Endothelial cell of umbilical vein (primary cell): ENCODE measurements around the gene ZBED5. TPM values are rescaled to one million over a fixed set of nuclear protein-coding genes. Genes with fewer than 3 reads are reported as not detected.

Source experiments
- BruUV-seq: library from RNA; stranded (reverse); fragments of 400-500 nt; replicated peaks from 2 replicates; lab custom pipeline; 2021; lab: Mats Ljungman, UMichigan
- CTCF ChIA-PET: fragments of 300-600, 350-600 bp; sonication (Branson Sonifier 250); formaldehyde crosslinking; loops from one replicate; lab custom pipeline; 2021; ENCODE audit warnings: antibody characterized with exemption, inconsistent platforms; lab: Charles Lee
- POLR2A ChIA-PET: fragments of 300-600, 350-600 bp; sonication (Branson Sonifier 250); formaldehyde crosslinking; loops from one replicate; lab custom pipeline; 2021; ENCODE audit warnings: antibody characterized with exemption, inconsistent platforms; lab: Charles Lee
- DNase-seq: peaks from one replicate; pipeline ENCODE4 v3.0.0-alpha.2; 2011; ENCODE audit warnings: low read depth, low spot score
- FAIRE-seq: peaks from 2 replicates; lab custom pipeline; 2011; peaks lifted over from hg19 to GRCh38; lab: Jason Lieb, UNC
- H2AFZ ChIP-seq: 2 replicates; pipeline ENCODE4 v1.6.0; 2012; ENCODE audit warnings: low read depth, low read length, control low read depth, inconsistent platforms
- H3K27ac ChIP-seq: 2 replicates; pipeline ENCODE4 v1.5.1; 2011; ENCODE audit warnings: low read depth, mild to moderate bottlenecking, control low read depth, low read length, moderate library complexity; ENCODE audit not compliant: insufficient read depth
- H3K27me3 ChIP-seq, 2 experiments: 2 replicates each; pipeline versions ENCODE4 v1.6.0 to v1.6.1; 2011; ENCODE audit warnings: low read length in 2 of 2, mixed read lengths in 1 of 2; ENCODE audit not compliant: control insufficient read depth in 2 of 2, insufficient read depth in 2 of 2
- H3K36me3 ChIP-seq, 2 experiments: 2 replicates in 1 of 2; 3 replicates in 1 of 2; pipeline ENCODE4 v1.5.1; 2011; ENCODE audit warnings: low read length in 2 of 2, mild to moderate bottlenecking in 1 of 2, moderate library complexity in 1 of 2; ENCODE audit not compliant: control insufficient read depth in 2 of 2, insufficient read depth in 2 of 2; ENCODE audit errors: extremely low read depth in 1 of 2
- H3K4me1 ChIP-seq: 3 replicates; pipeline ENCODE4 v1.5.1; 2011; ENCODE audit warnings: mild to moderate bottlenecking, low read length; ENCODE audit not compliant: control insufficient read depth, insufficient read depth; ENCODE audit errors: extremely low read depth
- H3K4me2 ChIP-seq: 2 replicates; pipeline ENCODE4 v1.6.1; 2011; ENCODE audit warnings: low read length, control low read depth, mixed read lengths; ENCODE audit not compliant: insufficient read depth
- H3K4me3 ChIP-seq, 3 experiments: fragments of 200-600 bp in 1 of 3; sonication (generic), shearing (Covaris generic) in 1 of 3; replicated peaks in 1 of 3; 2 replicates each; pipeline ENCODE4 v1.5.1; 2011 to 2016; ENCODE audit warnings: control low read depth in 3 of 3, low read length in 3 of 3, mild to moderate bottlenecking in 2 of 3, inconsistent platforms in 1 of 3, low read depth in 1 of 3, moderate library complexity in 1 of 3; ENCODE audit not compliant: insufficient read depth in 1 of 3
- H3K79me2 ChIP-seq: 2 replicates; pipeline ENCODE4 v1.6.0; 2012; ENCODE audit warnings: low read length, inconsistent platforms; ENCODE audit not compliant: control insufficient read depth, insufficient read depth
- H3K9ac ChIP-seq: replicated peaks from 2 replicates; pipeline ENCODE3; 2011; ENCODE audit warnings: low read length, control low read depth; ENCODE audit not compliant: insufficient read depth; ENCODE audit errors: extremely low read depth
- H3K9me1 ChIP-seq: replicated peaks from 3 replicates; pipeline ENCODE4 v1.6.0; 2011; ENCODE audit warnings: mild to moderate bottlenecking, low read length; ENCODE audit not compliant: control insufficient read depth, insufficient read depth; ENCODE audit errors: extremely low read depth
- H3K9me3 ChIP-seq: replicated peaks from 2 replicates; pipeline ENCODE4 v1.5.1; 2012; ENCODE audit warnings: low read length, inconsistent platforms; ENCODE audit not compliant: control insufficient read depth, insufficient read depth
- H4K20me1 ChIP-seq: replicated peaks from 2 replicates; pipeline ENCODE3; 2011; ENCODE audit warnings: mild to moderate bottlenecking, low read length; ENCODE audit not compliant: control insufficient read depth, insufficient read depth; ENCODE audit errors: extremely low read depth
- EZH2 ChIP-seq: IDR thresholded peaks from 2 replicates; pipeline ENCODE4 v1.6.1; 2012; ENCODE audit warnings: borderline replicate concordance, low read depth, mild to moderate bottlenecking, moderate library complexity, low read length, inconsistent platforms; ENCODE audit not compliant: severe bottlenecking
- FOS ChIP-seq: IDR thresholded peaks from 2 replicates; pipeline ENCODE4 v1.6.1; 2011; ENCODE audit warnings: mild to moderate bottlenecking, low read length, moderate library complexity, borderline replicate concordance; ENCODE audit not compliant: insufficient read depth
- GATA2 ChIP-seq: IDR thresholded peaks from 2 replicates; pipeline ENCODE4 v1.7.0; 2011; ENCODE audit warnings: low read depth, mild to moderate bottlenecking, moderate library complexity, mixed read lengths, low read length; ENCODE audit not compliant: insufficient read length, insufficient read depth
- JUN ChIP-seq: IDR thresholded peaks from 2 replicates; pipeline ENCODE4 v1.6.1; 2011; ENCODE audit warnings: borderline replicate concordance, low read depth; ENCODE audit not compliant: insufficient read length, insufficient read depth
- MYC ChIP-seq: IDR thresholded peaks from one replicate; pipeline ENCODE4 v1.6.1; 2011; ENCODE audit warnings: mild to moderate bottlenecking, low read depth, low read length
- POLR2A ChIP-seq: IDR thresholded peaks from 2 replicates; pipeline ENCODE4 v1.6.1; 2012; ENCODE audit warnings: low read depth, mild to moderate bottlenecking, control low read depth, low read length
- POLR2AphosphoS5 ChIP-seq: IDR thresholded peaks from 2 replicates; pipeline ENCODE4 v1.6.1; 2012; ENCODE audit warnings: low read depth, mild to moderate bottlenecking, control low read depth, low read length, moderate library complexity; ENCODE audit not compliant: insufficient read depth
- dilution Hi-C: fragments of 300-500 bp; cut with MboI; formaldehyde crosslinking; loops from one replicate; pipeline ENCODE4 v1.15.0; 2019; ENCODE audit warnings: low sequenced_read_pairs; ENCODE audit not compliant: extremely low pct_ligation_motif_present
- intact Hi-C: fragments of 100-400 bp; cut with micrococcal nuclease; formaldehyde crosslinking; loops from one replicate; pipeline ENCODE4 v1.10.0; 2022
- polyA plus RNA-seq, 4 experiments: library from polyadenylated mRNA; depleted of rRNA in 3 of 4; stranded (reverse) in 3 of 4; unstranded in 1 of 4; fragments of >200 nt; gene quantifications; 2 replicates each; pipeline versions ENCODE4 v1.2.1 to v1.2.3, GENCODE V29; 2011 to 2012; ENCODE audit warnings: missing spikeins in 1 of 4
- total RNA-seq: library from RNA; stranded (reverse); gene quantifications from 2 replicates; pipeline ENCODE4 v1.2.3, GENCODE V29; 2021
- TF ChIP-seq, protein P1 (sequence below): IDR thresholded peaks from 2 replicates; pipeline ENCODE4 v1.6.1; 2011; ENCODE audit not compliant: insufficient read depth, insufficient read length
- TF ChIP-seq, protein P2 (sequence below), 2 donors: IDR thresholded peaks; 1 replicate in 1 of 2; 2 replicates in 1 of 2; pipeline ENCODE4 v1.5.1; 2011; ENCODE audit warnings: low read length in 2 of 2, mild to moderate bottlenecking in 2 of 2, moderate library complexity in 2 of 2, control low read depth in 1 of 2, inconsistent platforms in 1 of 2, low read depth in 1 of 2; ENCODE audit not compliant: insufficient read depth in 1 of 2; ENCODE audit errors: extremely low read depth in 1 of 2

ZBED5 gene
- total and polyA plus RNA-seq, 2 donors (not counting 3 experiments of a cell fraction or from before 2014, with no cell fraction given): 41.2 to 59.4 TPM

GRCh38 chr11:10858439-10859325 lies 829 bp upstream of the ZBED5 start:
- POLR2A ChIA-PET: interaction anchor here (0.9 to 3.3 kb wide), 8 partner anchors 10 to 198 kb away, joined by 3 to 90 read pairs (median 5); partner anchors contain the start of gene EIF4G2
- Histone ChIP-seq H3K36me3 (peaks cover 4 to 12% of the 10 kb centered on the region in 2 experiments), H3K9me1 (no peaks in the 10 kb centered on the region), H3K9ac (peak overlapping the region; percentile 92), H3K27me3 (no peaks in the 10 kb centered on the region), H3K9me3 (no peaks in the 10 kb centered on the region), H3K4me2 (peak overlapping the region; percentile 98), H2AFZ (peak overlapping the region; percentile 46), H3K27ac (peak overlapping the region; percentile 80), H3K79me2 (peaks cover 37% of the 10 kb centered on the region), H4K20me1 (no peaks in the 10 kb centered on the region), H3K4me3 (peak overlapping the region; percentile 31 to 100 (median 94)), H3K4me1 (peaks cover 8% of the 10 kb centered on the region)
- FAIRE-seq: peak; percentile 52
- peak; percentile 63 for DNase-seq
- CTCF ChIA-PET: interaction anchor here (0.6 to 3.1 kb wide), 12 partner anchors 20 to 170 kb away, joined by 3 to 18 read pairs (median 10); partner anchors contain the start of gene EIF4G2
- BruUV-seq: TSS peak; percentile 77
- TF ChIP-seq POLR2AphosphoS5 (no peak), POLR2A (no peak), JUN (no peak), MYC (no peak), EZH2 (no peak), FOS (no peak), GATA2 (no peak)
- TF ChIP-seq, protein P1, sequence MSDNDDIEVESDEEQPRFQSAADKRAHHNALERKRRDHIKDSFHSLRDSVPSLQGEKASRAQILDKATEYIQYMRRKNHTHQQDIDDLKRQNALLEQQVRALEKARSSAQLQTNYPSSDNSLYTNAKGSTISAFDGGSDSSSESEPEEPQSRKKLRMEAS: no peak
- TF ChIP-seq, protein P2, sequence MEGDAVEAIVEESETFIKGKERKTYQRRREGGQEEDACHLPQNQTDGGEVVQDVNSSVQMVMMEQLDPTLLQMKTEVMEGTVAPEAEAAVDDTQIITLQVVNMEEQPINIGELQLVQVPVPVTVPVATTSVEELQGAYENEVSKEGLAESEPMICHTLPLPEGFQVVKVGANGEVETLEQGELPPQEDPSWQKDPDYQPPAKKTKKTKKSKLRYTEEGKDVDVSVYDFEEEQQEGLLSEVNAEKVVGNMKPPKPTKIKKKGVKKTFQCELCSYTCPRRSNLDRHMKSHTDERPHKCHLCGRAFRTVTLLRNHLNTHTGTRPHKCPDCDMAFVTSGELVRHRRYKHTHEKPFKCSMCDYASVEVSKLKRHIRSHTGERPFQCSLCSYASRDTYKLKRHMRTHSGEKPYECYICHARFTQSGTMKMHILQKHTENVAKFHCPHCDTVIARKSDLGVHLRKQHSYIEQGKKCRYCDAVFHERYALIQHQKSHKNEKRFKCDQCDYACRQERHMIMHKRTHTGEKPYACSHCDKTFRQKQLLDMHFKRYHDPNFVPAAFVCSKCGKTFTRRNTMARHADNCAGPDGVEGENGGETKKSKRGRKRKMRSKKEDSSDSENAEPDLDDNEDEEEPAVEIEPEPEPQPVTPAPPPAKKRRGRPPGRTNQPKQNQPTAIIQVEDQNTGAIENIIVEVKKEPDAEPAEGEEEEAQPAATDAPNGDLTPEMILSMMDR (IDR thresholded peaks at IDR 0.05; ENCODE audit: extremely low read depth in 1 of 2, insufficient read depth in 1 of 2, low read depth in 1 of 2, low read length in 2 of 2): no peak
- dilution Hi-C loops: no loop called here
- intact Hi-C loops: loop anchor here (1.0 to 2.0 kb wide), 5 partner anchors 20 to 166 kb away; no protein-coding TSS in a partner anchor
